ENCODE measurements around the gene THSD4. TPM values are rescaled to one million over a fixed set of nuclear protein-coding genes. Genes with fewer than 3 reads are reported as not detected.

The THSD4 gene
- total RNA-seq, 1 donor, result 15.6 TPM

DNA sequence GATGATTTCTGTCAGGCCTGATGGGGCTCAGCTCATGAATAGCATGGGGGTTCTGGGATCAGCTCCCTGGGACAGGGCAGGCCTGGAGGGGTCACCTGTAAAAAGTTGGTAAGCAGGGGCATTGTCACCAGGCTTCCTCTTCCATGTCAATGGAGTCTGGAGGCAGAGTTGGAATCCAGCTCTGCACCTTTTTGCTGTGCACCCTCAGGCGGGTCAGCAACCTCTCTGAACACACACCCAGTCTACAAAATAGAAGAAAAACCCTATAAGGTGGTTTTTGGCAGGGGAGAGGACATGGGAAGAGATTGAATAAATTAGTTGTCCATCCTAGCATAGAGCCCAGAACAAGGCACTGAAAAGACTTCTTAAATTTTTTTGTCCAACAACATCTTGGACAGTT is 617.9 kb downstream of the THSD4 start:
- peaks cover 13% of the 10 kb centered on the region for H3K27me3 ChIP-seq (ENCODE audit: insufficient read depth, low read length)
- no peaks in the 10 kb centered on the region for H3K79me2 ChIP-seq (ENCODE audit: insufficient read depth, low read length)
- H4K20me1 ChIP-seq (ENCODE audit: insufficient read depth, low read length), result no peaks in the 10 kb centered on the region
- H3K27ac ChIP-seq (ENCODE audit: low read depth, low read length), result no peak overlapping the region
- no peak overlapping the region for H3K4me3 ChIP-seq (ENCODE audit: insufficient read depth, low read length)
- no peak overlapping the region for H3K4me2 ChIP-seq (ENCODE audit: insufficient read depth, low read length)
- H3K4me1 ChIP-seq (ENCODE audit: insufficient read depth, low read length), result no peaks in the 10 kb centered on the region
- H3K36me3 ChIP-seq (ENCODE audit: insufficient read depth, low read length), result no peaks in the 10 kb centered on the region
- no peak overlapping the region for H2AFZ ChIP-seq (ENCODE audit: low read length)
- no peak for DNase-seq (ENCODE audit: insufficient read length, low spot score, missing footprints)
- TF ChIP-seq, protein P1, sequence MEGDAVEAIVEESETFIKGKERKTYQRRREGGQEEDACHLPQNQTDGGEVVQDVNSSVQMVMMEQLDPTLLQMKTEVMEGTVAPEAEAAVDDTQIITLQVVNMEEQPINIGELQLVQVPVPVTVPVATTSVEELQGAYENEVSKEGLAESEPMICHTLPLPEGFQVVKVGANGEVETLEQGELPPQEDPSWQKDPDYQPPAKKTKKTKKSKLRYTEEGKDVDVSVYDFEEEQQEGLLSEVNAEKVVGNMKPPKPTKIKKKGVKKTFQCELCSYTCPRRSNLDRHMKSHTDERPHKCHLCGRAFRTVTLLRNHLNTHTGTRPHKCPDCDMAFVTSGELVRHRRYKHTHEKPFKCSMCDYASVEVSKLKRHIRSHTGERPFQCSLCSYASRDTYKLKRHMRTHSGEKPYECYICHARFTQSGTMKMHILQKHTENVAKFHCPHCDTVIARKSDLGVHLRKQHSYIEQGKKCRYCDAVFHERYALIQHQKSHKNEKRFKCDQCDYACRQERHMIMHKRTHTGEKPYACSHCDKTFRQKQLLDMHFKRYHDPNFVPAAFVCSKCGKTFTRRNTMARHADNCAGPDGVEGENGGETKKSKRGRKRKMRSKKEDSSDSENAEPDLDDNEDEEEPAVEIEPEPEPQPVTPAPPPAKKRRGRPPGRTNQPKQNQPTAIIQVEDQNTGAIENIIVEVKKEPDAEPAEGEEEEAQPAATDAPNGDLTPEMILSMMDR (IDR thresholded peaks at IDR 0.05; ENCODE audit: extremely low read depth, low read depth, low read length), result no peak
- H3K9me3 ChIP-seq (ENCODE audit: low read depth, low read length), result no peaks in the 10 kb centered on the region

DNA sequence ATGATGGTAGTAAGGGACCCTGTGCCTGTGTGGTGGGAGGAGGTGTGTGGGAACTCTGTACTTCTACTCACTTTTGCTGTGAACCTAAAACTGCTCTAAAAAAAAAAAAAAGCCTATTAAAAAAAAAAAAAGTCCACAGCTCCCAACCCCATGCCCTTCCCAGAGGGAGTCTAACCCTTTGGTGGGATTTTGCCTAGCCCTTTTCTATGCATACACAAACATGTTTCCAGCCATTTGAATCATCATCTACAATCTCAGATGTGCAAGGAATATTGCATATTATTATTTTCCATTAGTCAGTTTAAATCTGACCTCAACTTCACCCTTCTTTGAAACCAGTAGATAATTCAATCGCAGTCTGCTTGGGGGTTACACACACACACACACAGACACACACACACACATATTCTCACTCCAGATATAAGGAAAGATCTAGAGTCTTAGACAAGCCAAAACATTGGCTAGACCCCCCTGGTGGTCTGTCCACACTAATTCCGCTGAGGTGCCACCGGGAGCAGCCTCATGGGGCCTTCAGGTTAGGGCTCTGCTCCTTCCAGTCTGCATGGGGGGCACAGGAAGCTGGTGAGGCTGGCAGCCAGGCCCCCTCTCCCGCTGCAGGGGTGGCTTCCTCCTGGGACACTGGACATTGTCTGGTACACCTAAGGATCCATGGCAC is 619.6 kb downstream of the THSD4 start:
- Histone ChIP-seq H2AFZ (ENCODE audit: low read length) (no peak overlapping the region), H3K4me3 (ENCODE audit: insufficient read depth, low read length) (no peak overlapping the region), H3K79me2 (ENCODE audit: insufficient read depth, low read length) (no peaks in the 10 kb centered on the region), H3K4me1 (ENCODE audit: insufficient read depth, low read length) (no peaks in the 10 kb centered on the region), H3K9me3 (ENCODE audit: low read depth, low read length) (no peaks in the 10 kb centered on the region), H3K27ac (ENCODE audit: low read depth, low read length) (no peak overlapping the region), H4K20me1 (ENCODE audit: insufficient read depth, low read length) (no peaks in the 10 kb centered on the region), H3K4me2 (ENCODE audit: insufficient read depth, low read length) (no peak overlapping the region), H3K27me3 (ENCODE audit: insufficient read depth, low read length) (peaks cover 13% of the 10 kb centered on the region), H3K36me3 (ENCODE audit: insufficient read depth, low read length) (no peaks in the 10 kb centered on the region)
- TF ChIP-seq, protein P1 (IDR thresholded peaks at IDR 0.05; ENCODE audit: extremely low read depth, low read depth, low read length), result no peak
- DNase-seq (ENCODE audit: insufficient read length, low spot score, missing footprints), result no peak

DNA sequence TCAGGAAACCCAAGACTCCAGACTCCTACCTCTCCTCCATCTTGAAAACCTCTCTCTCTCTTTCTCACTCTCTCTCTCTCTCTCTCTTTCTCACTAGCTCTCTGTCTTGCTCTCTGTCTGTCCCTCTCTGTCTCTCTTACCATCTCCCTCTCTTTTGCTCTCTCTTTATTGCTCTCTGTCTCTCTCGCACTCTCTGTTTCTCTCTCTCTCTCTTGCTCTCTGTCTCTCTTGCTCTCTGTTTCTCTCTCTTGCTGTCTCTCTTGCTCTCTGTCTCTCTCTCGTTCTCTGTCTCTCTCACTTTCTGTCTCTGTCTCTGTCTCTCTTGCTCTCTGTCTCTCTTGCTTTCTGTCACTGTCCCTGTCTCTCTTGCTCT is 620.1 kb downstream of the THSD4 start:
- Histone ChIP-seq H3K4me3 (ENCODE audit: insufficient read depth, low read length) (no peak overlapping the region), H4K20me1 (ENCODE audit: insufficient read depth, low read length) (no peaks in the 10 kb centered on the region), H2AFZ (ENCODE audit: low read length) (no peak overlapping the region), H3K27me3 (ENCODE audit: insufficient read depth, low read length) (peaks cover 13% of the 10 kb centered on the region), H3K4me1 (ENCODE audit: insufficient read depth, low read length) (no peaks in the 10 kb centered on the region), H3K4me2 (ENCODE audit: insufficient read depth, low read length) (no peak overlapping the region), H3K36me3 (ENCODE audit: insufficient read depth, low read length) (no peaks in the 10 kb centered on the region), H3K9me3 (ENCODE audit: low read depth, low read length) (no peaks in the 10 kb centered on the region), H3K79me2 (ENCODE audit: insufficient read depth, low read length) (no peaks in the 10 kb centered on the region), H3K27ac (ENCODE audit: low read depth, low read length) (no peak overlapping the region)
- TF ChIP-seq, protein P1 (IDR thresholded peaks at IDR 0.05; ENCODE audit: extremely low read depth, low read depth, low read length), result no peak
- DNase-seq (ENCODE audit: insufficient read length, low spot score, missing footprints), result no peak

DNA sequence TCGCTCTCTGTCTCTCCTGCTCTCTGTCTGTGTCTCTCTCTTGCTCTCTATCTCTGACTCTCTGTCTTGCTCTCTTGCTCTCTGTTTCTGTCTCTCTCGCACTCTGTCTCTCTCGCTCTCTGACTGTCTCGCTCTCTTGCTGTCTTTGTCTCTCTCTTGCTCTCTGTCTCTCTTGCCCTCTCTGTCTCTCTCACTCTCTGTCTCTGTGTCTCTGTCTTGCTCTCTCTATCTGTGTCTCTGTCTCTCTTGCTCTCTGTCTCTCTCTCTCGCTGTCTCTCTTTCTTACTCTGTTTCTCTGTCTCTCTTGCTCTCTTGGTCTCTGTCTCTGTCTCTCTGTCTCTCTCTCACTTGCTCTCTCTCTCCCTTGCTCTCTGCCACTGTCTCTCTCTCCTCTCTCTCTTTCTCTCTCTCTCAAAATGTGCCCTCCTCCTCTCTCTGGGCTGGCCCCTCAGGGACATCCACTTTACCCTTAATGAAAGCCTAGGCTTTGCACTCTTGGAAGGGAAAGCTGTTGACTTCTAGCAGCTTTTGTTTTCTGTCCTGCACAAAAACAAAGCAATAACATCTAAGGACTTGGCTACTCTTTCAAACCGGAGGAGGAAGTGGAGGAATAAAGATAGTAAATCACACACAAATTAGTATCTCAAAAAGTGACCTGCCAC is 621.1 kb downstream of the THSD4 start:
- H3K4me3 ChIP-seq (ENCODE audit: insufficient read depth, low read length), result no peak overlapping the region
- H3K27me3 ChIP-seq (ENCODE audit: insufficient read depth, low read length), result peaks cover 13% of the 10 kb centered on the region
- no peaks in the 10 kb centered on the region for H3K4me1 ChIP-seq (ENCODE audit: insufficient read depth, low read length)
- DNase-seq (ENCODE audit: insufficient read length, low spot score, missing footprints), result no peak
- no peak overlapping the region for H2AFZ ChIP-seq (ENCODE audit: low read length)
- no peak overlapping the region for H3K27ac ChIP-seq (ENCODE audit: low read depth, low read length)
- TF ChIP-seq, protein P1 (IDR thresholded peaks at IDR 0.05; ENCODE audit: extremely low read depth, low read depth, low read length), result no peak
- H3K79me2 ChIP-seq (ENCODE audit: insufficient read depth, low read length), result no peaks in the 10 kb centered on the region
- H3K36me3 ChIP-seq (ENCODE audit: insufficient read depth, low read length), result no peaks in the 10 kb centered on the region
- H3K9me3 ChIP-seq (ENCODE audit: low read depth, low read length), result no peaks in the 10 kb centered on the region
- H4K20me1 ChIP-seq (ENCODE audit: insufficient read depth, low read length), result no peaks in the 10 kb centered on the region
- H3K4me2 ChIP-seq (ENCODE audit: insufficient read depth, low read length), result no peak overlapping the region
